Caco-2 (cell line): ENCODE measurements around the gene C1QL2. TPM values are rescaled to one million over a fixed set of nuclear protein-coding genes. Genes with fewer than 3 reads are reported as not detected.

Source experiments
- BruUV-seq: library from RNA; stranded (reverse); fragments of 400-500 nt; replicated peaks from 2 replicates; lab custom pipeline; 2021; lab: Mats Ljungman, UMichigan
- CTCF ChIA-PET: fragments of 300-600 bp; sonication (Branson Sonifier 250); formaldehyde crosslinking; loops from one replicate; lab custom pipeline; 2022; ENCODE audit warnings: antibody characterized with exemption; lab: Charles Lee
- POLR2A ChIA-PET: fragments of 300-600 bp; sonication (Branson Sonifier 250); formaldehyde crosslinking; loops from one replicate; lab custom pipeline; 2022; ENCODE audit warnings: antibody characterized with exemption; lab: Charles Lee
- DNase-seq, 2 experiments: peaks; one replicate each; pipeline versions ENCODE4 v3.0.0 to v3.0.0-alpha.2; 2020 to 2022
- H3K27me3 ChIP-seq: replicated peaks from 2 replicates; pipeline ENCODE4 v1.6.0; 2011; ENCODE audit warnings: low read length; ENCODE audit not compliant: control insufficient read depth, insufficient read depth
- H3K36me3 ChIP-seq: 2 replicates; pipeline ENCODE4 v1.5.1; 2011; ENCODE audit warnings: low read length; ENCODE audit not compliant: control insufficient read depth, insufficient read depth
- H3K4me1 ChIP-seq: fragments of 250-450 bp; sonication (Bioruptor Pico); 2 replicates; pipeline ENCODE4 v1.5.1; 2020; ENCODE audit warnings: mild to moderate bottlenecking
- H3K4me3 ChIP-seq: 2 replicates; pipeline ENCODE4 v1.5.1; 2011; ENCODE audit warnings: low read depth, mild to moderate bottlenecking, control low read depth, low read length
- H3K9me3 ChIP-seq: fragments of 250-450 bp; sonication (Bioruptor Pico); 2 replicates; pipeline ENCODE4 v1.5.1; 2020; ENCODE audit warnings: mild to moderate bottlenecking, moderate library complexity
- H3K27ac Mint-ChIP-seq: one replicate; pipeline ENCODE4 v1.8.0; 2022; ENCODE audit warnings: mixed read lengths; ENCODE audit not compliant: unreplicated experiment
- H3K27me3 Mint-ChIP-seq: one replicate; pipeline ENCODE4 v1.8.0; 2022; ENCODE audit warnings: mixed read lengths; ENCODE audit not compliant: insufficient read depth, unreplicated experiment
- H3K36me3 Mint-ChIP-seq: one replicate; pipeline ENCODE4 v1.8.0; 2022; ENCODE audit warnings: mild to moderate bottlenecking, mixed read lengths; ENCODE audit not compliant: insufficient read depth, unreplicated experiment
- H3K4me1 Mint-ChIP-seq: one replicate; pipeline ENCODE4 v1.8.0; 2022; ENCODE audit warnings: low read depth, mixed read lengths; ENCODE audit not compliant: unreplicated experiment
- H3K4me3 Mint-ChIP-seq: one replicate; pipeline ENCODE4 v1.8.0; 2022; ENCODE audit warnings: mild to moderate bottlenecking, moderate library complexity, mixed read lengths; ENCODE audit not compliant: unreplicated experiment
- H3K9me3 Mint-ChIP-seq: one replicate; pipeline ENCODE4 v1.8.0; 2022; ENCODE audit warnings: mixed read lengths; ENCODE audit not compliant: unreplicated experiment
- CTCF ChIP-seq, 2 experiments: fragments of 200-600 bp in 1 of 2; IDR thresholded peaks; 1 replicate in 1 of 2; 2 replicates in 1 of 2; pipeline versions ENCODE4 v1.5.1 to v1.8.0; 2011 to 2022; ENCODE audit warnings: antibody characterized with exemption in 1 of 2, control low read depth in 1 of 2, inconsistent platforms in 1 of 2, low read depth in 1 of 2, low read length in 1 of 2, mild to moderate bottlenecking in 1 of 2, moderate library complexity in 1 of 2; ENCODE audit not compliant: insufficient read depth in 1 of 2, severe bottlenecking in 1 of 2, unreplicated experiment in 1 of 2
- intact Hi-C: fragments of 100-400 bp; cut with micrococcal nuclease; formaldehyde crosslinking; loops from one replicate; pipeline ENCODE4 v1.10.0; 2022; ENCODE audit not compliant: unreplicated experiment
- total RNA-seq: library from RNA; stranded (reverse); gene quantifications from 2 replicates; pipeline ENCODE4 v1.2.3, GENCODE V29; 2022

C1QL2 gene
- total RNA-seq, 1 experiment from 2014 or later: not detected

- BruUV-seq: no TSS peak
- H3K9me3 Mint-ChIP-seq: no peaks in the 10 kb centered on the region
- Histone ChIP-seq H3K9me3 (no peaks in the 10 kb centered on the region), H3K27me3 (no peaks in the 10 kb centered on the region), H3K4me3 (no peak overlapping the region), H3K4me1 (no peaks in the 10 kb centered on the region), H3K36me3 (no peaks in the 10 kb centered on the region)
- TF ChIP-seq CTCF (IDR thresholded peaks at IDR 0.05; ENCODE audit: insufficient read depth in 1 of 2, low read depth in 1 of 2, low read length in 1 of 2, severe bottlenecking in 1 of 2, unreplicated experiment in 1 of 2): no peak
- DNase-seq: no peak
- no peak overlapping the region for H3K4me3 Mint-ChIP-seq
- no peaks in the 10 kb centered on the region for H3K4me1 Mint-ChIP-seq
- no peak overlapping the region for H3K27ac Mint-ChIP-seq
- peaks cover 18% of the 10 kb centered on the region for H3K27me3 Mint-ChIP-seq
- ChIA-PET POLR2A (no interaction called here), CTCF (no interaction called here)
- no peaks in the 10 kb centered on the region for H3K36me3 Mint-ChIP-seq
- intact Hi-C loops: no loop called here
Observed at GRCh38 chr2:119156105-119156890, 2.3 kb downstream of the C1QL2 start.

GRCh38 chr2:119155633-119156032, 2.9 kb downstream of the C1QL2 start:
- no TSS peak for BruUV-seq
- POLR2A ChIA-PET: no interaction called here

GRCh38 chr2:119154076-119154475, 4.5 kb downstream of the C1QL2 start:
- H3K9me3 ChIP-seq: no peaks in the 10 kb centered on the region
- Mint-ChIP-seq H3K9me3 (no peaks in the 10 kb centered on the region), H3K27me3 (peaks cover 22% of the 10 kb centered on the region), H3K36me3 (no peaks in the 10 kb centered on the region), H3K27ac (no peak overlapping the region), H3K4me1 (no peaks in the 10 kb centered on the region), H3K4me3 (no peak overlapping the region)
- DNase-seq: no peak
- H3K36me3 ChIP-seq: no peaks in the 10 kb centered on the region
- ChIA-PET POLR2A (no interaction called here), CTCF (no interaction called here)
- no peak overlapping the region for H3K4me3 ChIP-seq
- no TSS peak for BruUV-seq
- intact Hi-C loops: no loop called here
- no peaks in the 10 kb centered on the region for H3K27me3 ChIP-seq
- no peak for TF ChIP-seq CTCF (IDR thresholded peaks at IDR 0.05; ENCODE audit: insufficient read depth in 1 of 2, low read depth in 1 of 2, low read length in 1 of 2, severe bottlenecking in 1 of 2, unreplicated experiment in 1 of 2)
- H3K4me1 ChIP-seq: no peaks in the 10 kb centered on the region

More at GRCh38 chr2:119155633-119156032, 2.9 kb downstream of the C1QL2 start:
- Histone ChIP-seq H3K9me3 (no peaks in the 10 kb centered on the region), H3K27me3 (no peaks in the 10 kb centered on the region), H3K4me1 (no peaks in the 10 kb centered on the region), H3K36me3 (no peaks in the 10 kb centered on the region), H3K4me3 (no peak overlapping the region)
- peaks cover 20% of the 10 kb centered on the region for H3K27me3 Mint-ChIP-seq
- H3K4me3 Mint-ChIP-seq: no peak overlapping the region
- intact Hi-C loops: no loop called here
- no peaks in the 10 kb centered on the region for H3K4me1 Mint-ChIP-seq
- no peaks in the 10 kb centered on the region for H3K9me3 Mint-ChIP-seq
- DNase-seq: no peak
- H3K36me3 Mint-ChIP-seq: no peaks in the 10 kb centered on the region
- no peak overlapping the region for H3K27ac Mint-ChIP-seq
- no peak for TF ChIP-seq CTCF (IDR thresholded peaks at IDR 0.05; ENCODE audit: insufficient read depth in 1 of 2, low read depth in 1 of 2, low read length in 1 of 2, severe bottlenecking in 1 of 2, unreplicated experiment in 1 of 2)
- CTCF ChIA-PET: no interaction called here
